Gastroesophageal sphincter (tissue), 4 donors: Measurements from ENCODE around the gene ARID1B. TPM values are rescaled to one million over a fixed set of nuclear protein-coding genes. Genes with fewer than 3 reads are reported as not detected.

ENCODE experiments used
- ATAC-seq: fragments of 150-250 bp; one replicate; pipeline ENCODE4 v1.9.1; 2016; ENCODE audit warnings: mild to moderate bottlenecking, moderate library complexity
- H3K27ac ChIP-seq, 4 donors: fragments of 200-600 bp; sonication (generic) in 3 of 4; 1 replicate in 3 of 4; 2 replicates in 1 of 4; pipeline ENCODE4 v1.5.1; 2016 to 2019
- H3K27me3 ChIP-seq: fragments of 200-600 bp; sonication (generic); one replicate; pipeline ENCODE4 v1.5.1; 2019
- H3K36me3 ChIP-seq, 2 donors: fragments of 200-600 bp; sonication (generic); one replicate each; pipeline ENCODE4 v1.5.1; 2019; ENCODE audit warnings: control low read depth in 1 of 2
- H3K4me1 ChIP-seq, 3 donors: fragments of 200-600 bp; sonication (generic); 1 replicate in 2 of 3; 2 replicates in 1 of 3; pipeline ENCODE4 v1.5.1; 2016 to 2019; ENCODE audit warnings: control low read depth in 2 of 3
- H3K4me3 ChIP-seq, 2 donors: fragments of 200-600 bp; sonication (generic); one replicate each; pipeline ENCODE4 v1.5.1; 2019; ENCODE audit warnings: mild to moderate bottlenecking in 1 of 2, moderate library complexity in 1 of 2
- H3K9me3 ChIP-seq, 3 donors: fragments of 200-600 bp; sonication (generic); one replicate each; pipeline ENCODE4 v1.5.1; 2017 to 2019; ENCODE audit warnings: control low read depth in 2 of 3
- EP300 ChIP-seq: sonication (generic); formaldehyde crosslinking; IDR thresholded peaks from one replicate; pipeline ENCODE4 v1.6.1; 2017; ENCODE audit warnings: antibody characterized with exemption, mild to moderate bottlenecking
- POLR2A ChIP-seq, 2 donors: fragments of 450-650 bp; IDR thresholded peaks; one replicate each; pipeline ENCODE4 v1.6.1; 2017; ENCODE audit warnings: antibody characterized with exemption in 2 of 2, mild to moderate bottlenecking in 2 of 2, moderate library complexity in 1 of 2
- POLR2AphosphoS5 ChIP-seq: sonication (generic); formaldehyde crosslinking; IDR thresholded peaks from one replicate; pipeline ENCODE4 v1.6.1; 2017; ENCODE audit warnings: antibody characterized with exemption
- WGBS, 2 donors: methylation state at CpG; one replicate each; pipeline ENCODE4 v1.1.5; 2018; ENCODE audit warnings: low coverage in 1 of 2; 5-methylcytosine and 5-hydroxymethylcytosine counted together
- total RNA-seq, 4 donors: library from RNA; depleted of rRNA; stranded (reverse); fragments of >200 nt; gene quantifications; one replicate each; pipeline ENCODE4 v1.1.0, GENCODE V29; 2016
- TF ChIP-seq, protein P1 (sequence below), 4 experiments: fragments of 200-600 bp in 2 of 4; fragments of 450-650 bp in 2 of 4; sonication (generic) in 1 of 4; IDR thresholded peaks; one replicate each; pipeline ENCODE4 v1.5.1; 2017 to 2019; ENCODE audit warnings: antibody characterized with exemption in 4 of 4, mild to moderate bottlenecking in 2 of 4, moderate library complexity in 2 of 4

Gene ARID1B
- total RNA-seq, 4 donors from 2014 or later: 40.0 to 106 (median 79.7) TPM

GRCh38 chr6:156994215-156995076 is 217.3 kb downstream of the ARID1B start:
- no peaks in the 10 kb centered on the region for H3K36me3 ChIP-seq
- TF ChIP-seq, protein P1, sequence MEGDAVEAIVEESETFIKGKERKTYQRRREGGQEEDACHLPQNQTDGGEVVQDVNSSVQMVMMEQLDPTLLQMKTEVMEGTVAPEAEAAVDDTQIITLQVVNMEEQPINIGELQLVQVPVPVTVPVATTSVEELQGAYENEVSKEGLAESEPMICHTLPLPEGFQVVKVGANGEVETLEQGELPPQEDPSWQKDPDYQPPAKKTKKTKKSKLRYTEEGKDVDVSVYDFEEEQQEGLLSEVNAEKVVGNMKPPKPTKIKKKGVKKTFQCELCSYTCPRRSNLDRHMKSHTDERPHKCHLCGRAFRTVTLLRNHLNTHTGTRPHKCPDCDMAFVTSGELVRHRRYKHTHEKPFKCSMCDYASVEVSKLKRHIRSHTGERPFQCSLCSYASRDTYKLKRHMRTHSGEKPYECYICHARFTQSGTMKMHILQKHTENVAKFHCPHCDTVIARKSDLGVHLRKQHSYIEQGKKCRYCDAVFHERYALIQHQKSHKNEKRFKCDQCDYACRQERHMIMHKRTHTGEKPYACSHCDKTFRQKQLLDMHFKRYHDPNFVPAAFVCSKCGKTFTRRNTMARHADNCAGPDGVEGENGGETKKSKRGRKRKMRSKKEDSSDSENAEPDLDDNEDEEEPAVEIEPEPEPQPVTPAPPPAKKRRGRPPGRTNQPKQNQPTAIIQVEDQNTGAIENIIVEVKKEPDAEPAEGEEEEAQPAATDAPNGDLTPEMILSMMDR (IDR thresholded peaks at IDR 0.05): no peak
- TF ChIP-seq EP300: no peak
- no peak for TF ChIP-seq POLR2A (IDR thresholded peaks at IDR 0.05)
- no peak for TF ChIP-seq POLR2AphosphoS5
- H3K27me3 ChIP-seq: no peaks in the 10 kb centered on the region
- no peak for ATAC-seq
- WGBS, 2 donors: 55 to 76% methylated on average over 10 of the region's 13 CpGs
- H3K27ac ChIP-seq: no peak overlapping the region
- H3K4me1 ChIP-seq: peaks cover 0 to 40% (median 0%) of the 10 kb centered on the region in 3 donors
- no peaks in the 10 kb centered on the region for H3K9me3 ChIP-seq
- no peak overlapping the region for H3K4me3 ChIP-seq

- H3K36me3 ChIP-seq: no peaks in the 10 kb centered on the region
- ATAC-seq: no peak
- no peaks in the 10 kb centered on the region for H3K9me3 ChIP-seq
- H3K27me3 ChIP-seq: no peaks in the 10 kb centered on the region
- H3K4me3 ChIP-seq: no peak overlapping the region
- WGBS, 2 donors: 89 to 97% methylated on average over 4 to 5 of the region's 5 CpGs
- no peak for TF ChIP-seq EP300
- TF ChIP-seq, protein P1 (IDR thresholded peaks at IDR 0.05): no peak
- H3K27ac ChIP-seq: no peak overlapping the region
- peaks cover 0 to 40% (median 0%) of the 10 kb centered on the region in 3 donors for H3K4me1 ChIP-seq
These were observed 218.3 kb downstream of the ARID1B start for GRCh38 chr6:156995502-156995901.

GRCh38 chr6:156996265-156996664 is 219.1 kb downstream of the ARID1B start:
- Histone ChIP-seq H3K4me1 (peaks cover 0 to 40% (median 0%) of the 10 kb centered on the region in 3 donors), H3K27ac (no peak overlapping the region), H3K36me3 (no peaks in the 10 kb centered on the region), H3K27me3 (no peaks in the 10 kb centered on the region), H3K9me3 (no peaks in the 10 kb centered on the region), H3K4me3 (no peak overlapping the region)
- no peak for ATAC-seq
- TF ChIP-seq EP300: no peak
- no peak for TF ChIP-seq POLR2A (IDR thresholded peaks at IDR 0.05)
- TF ChIP-seq, protein P1 (IDR thresholded peaks at IDR 0.05): no peak
- WGBS, 2 donors: 80% methylated on average over 1 of the region's 2 CpGs; no CpG with 5 or more reads in 1 of the 2 donors

DNA sequence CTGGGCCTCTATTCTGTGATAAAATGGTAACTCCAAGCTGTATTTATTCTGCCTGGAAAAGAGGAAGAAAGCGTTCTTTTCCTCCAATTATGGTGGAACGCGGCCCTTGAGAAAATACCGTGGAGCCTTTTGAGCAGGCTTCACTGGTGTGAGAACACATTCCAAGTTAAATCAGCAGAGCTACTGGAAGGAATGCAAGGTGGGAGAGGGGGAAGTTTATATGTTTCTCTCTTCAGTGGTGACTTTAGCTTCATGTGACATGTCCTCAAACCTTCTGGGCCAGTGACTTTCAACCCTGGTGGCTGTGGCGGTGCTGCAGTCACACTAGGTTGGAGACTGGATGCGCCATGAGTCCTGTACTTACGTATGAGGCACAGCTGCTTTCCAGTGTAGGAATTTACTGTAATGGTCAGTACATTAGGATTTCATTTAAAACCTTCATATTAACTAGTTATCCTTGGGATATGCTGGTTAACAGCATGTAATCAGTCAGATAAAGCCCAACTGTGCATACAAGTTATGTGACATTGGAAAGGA is 221.7 kb downstream of the ARID1B start:
- ATAC-seq: no peak
- Histone ChIP-seq H3K27ac (no peak overlapping the region), H3K36me3 (no peaks in the 10 kb centered on the region), H3K4me3 (no peak overlapping the region), H3K4me1 (peaks cover 0 to 22% (median 0%) of the 10 kb centered on the region in 3 donors), H3K27me3 (no peaks in the 10 kb centered on the region), H3K9me3 (no peaks in the 10 kb centered on the region)
- whole genome bisulfite sequencing, 2 donors: 95% methylated on average over 5 to 7 of the region's 7 CpGs
- TF ChIP-seq POLR2AphosphoS5 (no peak), POLR2A (IDR thresholded peaks at IDR 0.05) (no peak), EP300 (no peak)
- TF ChIP-seq, protein P1 (IDR thresholded peaks at IDR 0.05): no peak

DNA sequence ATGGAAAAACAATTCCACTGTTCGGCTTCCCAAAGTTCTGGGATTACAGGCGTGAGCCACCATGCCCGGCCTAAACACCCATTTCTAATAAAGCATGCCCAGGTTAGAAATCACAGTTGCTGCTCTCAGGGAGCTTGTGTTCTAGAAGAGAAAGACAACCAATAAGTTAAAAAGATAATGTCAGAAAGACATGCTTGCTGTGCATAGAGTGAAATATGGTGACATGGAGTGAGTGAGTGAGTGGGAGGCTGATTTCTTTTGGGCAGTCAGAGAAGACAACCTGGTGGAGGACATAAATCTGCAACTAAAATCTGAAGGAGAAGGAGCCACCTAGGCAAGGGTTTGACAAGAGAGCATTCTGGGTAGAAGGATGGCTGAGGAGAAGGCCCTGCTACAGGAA is 222.6 kb downstream of the ARID1B start:
- H3K36me3 ChIP-seq: no peaks in the 10 kb centered on the region
- no peaks in the 10 kb centered on the region for H3K27me3 ChIP-seq
- H3K4me3 ChIP-seq: no peak overlapping the region
- WGBS, 2 donors: 100% methylated on average over 3 of the region's 3 CpGs; no CpG with 5 or more reads in 1 of the 2 donors
- TF ChIP-seq POLR2A (IDR thresholded peaks at IDR 0.05) (no peak), POLR2AphosphoS5 (no peak), EP300 (no peak)
- TF ChIP-seq, protein P1 (IDR thresholded peaks at IDR 0.05): no peak
- H3K4me1 ChIP-seq: peaks cover 0 to 18% (median 0%) of the 10 kb centered on the region in 3 donors
- ATAC-seq: no peak
- H3K27ac ChIP-seq: no peak overlapping the region
- no peaks in the 10 kb centered on the region for H3K9me3 ChIP-seq
